Activated naive CD4-positive, alpha-beta T cell treated with anti-CD3 and anti-CD28 coated beads, Interleukin-2, amount 50 U/mL, for 24 hours (primary cell): ENCODE data around the gene RAI1.

Source experiments
- H3K27ac Mint-ChIP-seq: one replicate; pipeline ENCODE4 v1.8.0; 2021; ENCODE audit warnings: mild to moderate bottlenecking, mixed read lengths
- H3K27me3 Mint-ChIP-seq: one replicate; pipeline ENCODE4 v1.8.0; 2021; ENCODE audit warnings: mixed read lengths
- H3K36me3 Mint-ChIP-seq: one replicate; pipeline ENCODE4 v1.8.0; 2021; ENCODE audit warnings: mixed read lengths
- H3K4me1 Mint-ChIP-seq: one replicate; pipeline ENCODE4 v1.8.0; 2021; ENCODE audit warnings: mixed read lengths
- H3K4me3 Mint-ChIP-seq: one replicate; pipeline ENCODE4 v1.8.0; 2021; ENCODE audit warnings: mild to moderate bottlenecking, mixed read lengths
- H3K9me3 Mint-ChIP-seq: one replicate; pipeline ENCODE4 v1.8.0; 2021; ENCODE audit warnings: mixed read lengths

RAI1 gene

GRCh38 chr17:17737961-17738894 is 57.0 kb downstream of the RAI1 start:
- no peak overlapping the region for H3K27ac Mint-ChIP-seq
- no peaks in the 10 kb centered on the region for H3K27me3 Mint-ChIP-seq
- H3K36me3 Mint-ChIP-seq, result no peaks in the 10 kb centered on the region
- H3K4me1 Mint-ChIP-seq, result peaks cover 41% of the 10 kb centered on the region
- no peaks in the 10 kb centered on the region for H3K9me3 Mint-ChIP-seq
- H3K4me3 Mint-ChIP-seq, result no peak overlapping the region

GRCh38 chr17:17738901-17739300 is 57.6 kb downstream of the RAI1 start:
- peak overlapping the region; percentile 79 for H3K27ac Mint-ChIP-seq
- no peaks in the 10 kb centered on the region for H3K9me3 Mint-ChIP-seq
- peaks cover 38% of the 10 kb centered on the region for H3K4me1 Mint-ChIP-seq
- no peaks in the 10 kb centered on the region for H3K36me3 Mint-ChIP-seq
- H3K27me3 Mint-ChIP-seq, result no peaks in the 10 kb centered on the region
- no peak overlapping the region for H3K4me3 Mint-ChIP-seq

- Mint-ChIP-seq H3K4me1 (peaks cover 37% of the 10 kb centered on the region), H3K27me3 (no peaks in the 10 kb centered on the region), H3K27ac (peak overlapping the region; percentile 79), H3K4me3 (no peak overlapping the region), H3K9me3 (no peaks in the 10 kb centered on the region), H3K36me3 (no peaks in the 10 kb centered on the region)
Observed at GRCh38 chr17:17739388-17740066, 58.3 kb downstream of the RAI1 start.

GRCh38 chr17:17740615-17741348 is 59.5 kb downstream of the RAI1 start:
- Mint-ChIP-seq H3K36me3 (no peaks in the 10 kb centered on the region), H3K4me3 (peak overlapping the region; percentile 58), H3K27ac (no peak overlapping the region), H3K9me3 (no peaks in the 10 kb centered on the region), H3K27me3 (no peaks in the 10 kb centered on the region), H3K4me1 (peaks cover 40% of the 10 kb centered on the region)

- Mint-ChIP-seq H3K36me3 (no peaks in the 10 kb centered on the region), H3K4me3 (no peak overlapping the region), H3K9me3 (no peaks in the 10 kb centered on the region), H3K27ac (no peak overlapping the region), H3K27me3 (no peaks in the 10 kb centered on the region), H3K4me1 (peaks cover 35% of the 10 kb centered on the region)
Observed at GRCh38 chr17:17741349-17742023, 60.2 kb downstream of the RAI1 start.

- H3K9me3 Mint-ChIP-seq, result no peaks in the 10 kb centered on the region
- H3K36me3 Mint-ChIP-seq, result no peaks in the 10 kb centered on the region
- H3K4me3 Mint-ChIP-seq, result no peak overlapping the region
- H3K4me1 Mint-ChIP-seq, result peaks cover 31% of the 10 kb centered on the region
- H3K27ac Mint-ChIP-seq, result no peak overlapping the region
- H3K27me3 Mint-ChIP-seq, result no peaks in the 10 kb centered on the region
Observed at GRCh38 chr17:17742133-17742621, 60.9 kb downstream of the RAI1 start.

- H3K9me3 Mint-ChIP-seq, result no peaks in the 10 kb centered on the region
- H3K27ac Mint-ChIP-seq, result no peak overlapping the region
- peaks cover 33% of the 10 kb centered on the region for H3K4me1 Mint-ChIP-seq
- H3K27me3 Mint-ChIP-seq, result no peaks in the 10 kb centered on the region
- H3K36me3 Mint-ChIP-seq, result no peaks in the 10 kb centered on the region
- no peak overlapping the region for H3K4me3 Mint-ChIP-seq
Observed at GRCh38 chr17:17742688-17743390, 61.6 kb downstream of the RAI1 start.

GRCh38 chr17:17743391-17744112 is 62.3 kb downstream of the RAI1 start:
- Mint-ChIP-seq H3K4me1 (peaks cover 40% of the 10 kb centered on the region), H3K27me3 (no peaks in the 10 kb centered on the region), H3K36me3 (no peaks in the 10 kb centered on the region), H3K9me3 (no peaks in the 10 kb centered on the region), H3K27ac (no peak overlapping the region), H3K4me3 (no peak overlapping the region)

- H3K27ac Mint-ChIP-seq, result peak overlapping the region; percentile 55
- H3K27me3 Mint-ChIP-seq, result no peaks in the 10 kb centered on the region
- no peaks in the 10 kb centered on the region for H3K9me3 Mint-ChIP-seq
- H3K4me1 Mint-ChIP-seq, result peaks cover 38% of the 10 kb centered on the region
- H3K36me3 Mint-ChIP-seq, result no peaks in the 10 kb centered on the region
- no peak overlapping the region for H3K4me3 Mint-ChIP-seq
Observed at GRCh38 chr17:17744116-17744515, 62.9 kb downstream of the RAI1 start.

- Mint-ChIP-seq H3K9me3 (no peaks in the 10 kb centered on the region), H3K27ac (no peak overlapping the region), H3K36me3 (no peaks in the 10 kb centered on the region), H3K27me3 (no peaks in the 10 kb centered on the region), H3K4me3 (no peak overlapping the region), H3K4me1 (peaks cover 44% of the 10 kb centered on the region)
Observed at GRCh38 chr17:17745476-17746455, 64.5 kb downstream of the RAI1 start.

GRCh38 chr17:17748179-17748578 is 66.9 kb downstream of the RAI1 start:
- Mint-ChIP-seq H3K27me3 (no peaks in the 10 kb centered on the region), H3K4me3 (no peak overlapping the region), H3K27ac (no peak overlapping the region), H3K36me3 (no peaks in the 10 kb centered on the region), H3K4me1 (peaks cover 53% of the 10 kb centered on the region), H3K9me3 (no peaks in the 10 kb centered on the region)

GRCh38 chr17:17748604-17749003 is 67.3 kb downstream of the RAI1 start:
- Mint-ChIP-seq H3K36me3 (no peaks in the 10 kb centered on the region), H3K27me3 (no peaks in the 10 kb centered on the region), H3K4me1 (peaks cover 58% of the 10 kb centered on the region), H3K4me3 (no peak overlapping the region), H3K9me3 (no peaks in the 10 kb centered on the region), H3K27ac (no peak overlapping the region)

GRCh38 chr17:17749025-17749772 is 67.9 kb downstream of the RAI1 start:
- Mint-ChIP-seq H3K9me3 (no peaks in the 10 kb centered on the region), H3K4me3 (peak overlapping the region; percentile 24), H3K27me3 (no peaks in the 10 kb centered on the region), H3K27ac (peak overlapping the region; percentile 76), H3K4me1 (peaks cover 61% of the 10 kb centered on the region), H3K36me3 (no peaks in the 10 kb centered on the region)
